Left renal pelvis (tissue), 4 donors: ENCODE data around the gene GCNT2. TPM values are rescaled to one million over a fixed set of nuclear protein-coding genes. Genes with fewer than 3 reads are reported as not detected.
"Not testable (repeated sequence)": the region's sequence is repeated elsewhere in the genome, so short reads cannot be mapped to it uniquely, and the experiment has no call there.

ENCODE experiments used
- DNase-seq, 4 donors: peaks; one replicate each; pipeline ENCODE4 v3.0.0-alpha.2; 2013; ENCODE audit warnings: low read depth in 4 of 4, low spot score in 3 of 4
- polyA plus RNA-seq, 4 donors: library from polyadenylated mRNA; unstranded; fragments of 120-200 nt; gene quantifications; one replicate each; pipeline ENCODE4 v1.2.1, GENCODE V29; 2013; ENCODE audit not compliant: insufficient read length in 4 of 4

GCNT2 gene
- polyA plus RNA-seq, 4 donors: 5.7 to 18.8 (median 16.1) TPM

DNA sequence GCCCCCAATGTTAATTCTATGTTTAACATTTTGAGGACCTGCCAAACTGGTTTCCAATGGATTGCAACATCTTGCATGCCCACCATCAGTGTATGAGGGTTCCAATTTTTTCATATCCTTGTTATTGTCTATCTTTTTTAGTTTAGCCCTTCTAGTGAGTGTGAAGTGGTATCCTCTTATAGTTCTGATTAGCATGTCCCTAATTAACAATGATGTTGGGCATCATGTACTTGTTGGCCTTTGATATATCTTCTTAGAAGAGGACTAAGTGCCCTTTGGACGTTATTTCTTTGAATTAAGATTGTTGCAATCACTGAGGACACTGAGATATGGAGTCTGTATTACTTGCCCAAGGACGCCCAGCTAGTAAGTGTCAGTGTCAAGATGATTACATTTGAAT, 22.3 kb downstream of the GCNT2 start:
- no peak for DNase-seq

DNA sequence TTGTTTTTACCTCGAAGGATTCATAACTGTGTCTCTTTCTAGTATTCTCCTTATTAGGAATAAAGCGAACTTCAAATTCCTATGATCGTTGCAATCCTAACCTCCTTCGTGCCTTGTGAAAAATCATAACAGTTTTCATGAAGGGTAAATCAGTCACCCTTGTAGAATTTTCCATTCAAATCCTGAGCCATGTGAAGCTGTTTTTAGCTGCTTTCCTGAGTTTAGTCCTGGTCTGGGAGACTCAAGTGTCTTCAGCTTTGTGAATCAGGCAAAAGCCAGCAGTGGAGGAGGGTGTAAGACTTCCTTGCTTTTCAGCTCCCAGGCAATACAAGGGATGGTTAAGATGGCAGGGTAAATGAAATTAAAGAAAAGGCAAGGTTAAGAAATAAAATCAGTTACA, 24.3 kb downstream of the GCNT2 start:
- DNase-seq: no peak

DNA sequence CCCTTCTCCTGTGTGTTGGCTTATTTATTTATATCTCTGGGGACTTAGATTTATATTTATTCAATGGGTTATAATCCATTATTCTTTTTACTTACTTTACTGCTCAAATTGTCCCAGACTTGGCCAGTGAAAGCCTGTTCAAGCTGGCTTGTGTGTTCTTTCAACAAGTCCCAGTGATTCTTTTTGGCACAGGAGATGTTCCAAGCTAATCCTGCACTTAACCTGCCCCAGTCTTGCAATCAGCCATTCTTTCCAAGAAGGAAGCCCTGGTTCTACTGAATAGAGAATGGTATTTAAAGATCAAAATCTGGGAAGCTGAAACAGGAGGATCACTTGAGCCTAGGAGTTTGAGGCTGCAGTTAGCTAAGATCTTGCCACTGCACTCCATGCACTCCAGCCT, 26.7 kb downstream of the GCNT2 start:
- DNase-seq: no peak

DNA sequence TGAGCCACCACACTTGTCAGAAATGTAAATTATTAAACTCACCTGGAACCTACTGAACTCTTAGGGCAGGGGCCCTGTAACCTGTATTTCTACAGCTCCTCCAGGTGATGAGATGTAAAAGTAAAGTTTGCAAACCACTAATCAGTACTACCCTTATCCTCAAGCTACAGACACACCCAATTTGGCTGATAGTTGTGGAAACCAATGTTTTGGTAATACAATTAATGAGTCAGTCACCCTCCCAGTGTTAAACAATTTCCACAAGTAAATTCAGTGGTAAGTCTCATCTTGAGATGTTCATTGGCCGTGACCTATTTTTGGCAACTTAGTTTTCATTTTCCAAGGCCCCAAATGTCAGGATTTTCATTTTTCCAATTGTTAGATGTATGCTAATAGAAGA, 29.6 kb downstream of the GCNT2 start:
- DNase-seq: no peak

DNA sequence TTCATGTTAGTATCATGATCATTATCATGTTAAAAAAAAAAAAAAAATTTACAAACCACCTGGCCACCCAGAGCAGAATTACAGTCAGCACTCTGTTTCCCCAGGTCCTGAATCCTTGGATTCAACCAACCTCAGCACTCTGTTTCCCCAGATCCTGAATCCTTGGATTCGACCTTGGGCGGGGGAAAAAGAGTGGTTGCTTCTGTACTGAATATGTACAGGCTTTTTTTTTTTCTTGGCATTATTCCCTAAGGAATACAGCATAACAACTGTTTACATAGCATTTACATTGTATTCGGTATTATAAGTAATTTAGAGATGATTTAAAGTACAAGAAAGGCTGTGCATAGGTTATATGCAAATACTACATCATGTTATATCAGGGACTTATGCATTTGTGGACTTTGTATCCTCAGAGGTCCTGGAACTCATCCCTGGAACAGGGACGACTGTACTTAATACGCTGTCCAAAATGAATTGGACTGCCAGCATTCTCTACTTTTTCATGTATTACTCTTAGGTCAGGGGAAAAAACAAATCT, 31.2 kb downstream of the GCNT2 start:
- no peak for DNase-seq

DNA sequence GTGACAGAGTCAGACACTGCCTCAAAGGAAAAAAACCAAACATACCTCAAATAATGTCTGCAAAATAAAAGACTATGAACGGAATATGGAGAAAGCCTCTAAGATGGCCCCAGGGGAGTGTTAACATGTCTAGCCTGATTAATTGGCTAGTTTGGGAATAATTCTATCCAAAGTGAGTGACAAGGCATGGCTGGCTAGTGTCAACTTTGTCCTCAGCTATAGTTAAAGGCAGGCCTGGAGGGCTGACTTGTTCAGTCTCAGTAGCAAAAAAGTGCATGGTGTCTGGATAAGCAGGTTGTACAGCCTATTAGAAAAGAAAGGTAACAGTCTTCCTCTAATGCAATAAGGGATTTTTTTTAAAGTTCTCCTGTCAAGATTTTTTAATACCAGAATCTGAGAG, 32.7 kb downstream of the GCNT2 start:
- DNase-seq: no peak

DNA sequence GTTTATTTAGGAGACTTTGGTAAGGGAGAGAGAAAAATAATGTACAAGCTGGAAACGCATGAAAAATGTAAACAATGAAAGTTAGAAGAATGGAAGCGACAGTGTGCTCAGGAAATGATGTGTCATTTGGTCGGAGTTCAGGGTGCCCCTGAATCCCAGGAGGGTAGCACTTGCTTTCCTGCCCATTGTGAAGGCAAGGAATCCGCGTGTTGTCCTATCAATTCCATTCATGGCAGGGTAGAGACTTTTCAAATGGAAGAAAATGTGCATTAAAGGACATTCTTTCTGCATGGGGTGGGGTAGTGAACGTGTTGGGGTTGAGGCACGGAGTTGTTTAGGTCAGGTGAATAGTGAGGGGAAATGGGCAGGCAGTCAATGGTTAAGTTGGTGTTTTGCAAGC, 33.7 kb downstream of the GCNT2 start:
- no peak for DNase-seq

DNA sequence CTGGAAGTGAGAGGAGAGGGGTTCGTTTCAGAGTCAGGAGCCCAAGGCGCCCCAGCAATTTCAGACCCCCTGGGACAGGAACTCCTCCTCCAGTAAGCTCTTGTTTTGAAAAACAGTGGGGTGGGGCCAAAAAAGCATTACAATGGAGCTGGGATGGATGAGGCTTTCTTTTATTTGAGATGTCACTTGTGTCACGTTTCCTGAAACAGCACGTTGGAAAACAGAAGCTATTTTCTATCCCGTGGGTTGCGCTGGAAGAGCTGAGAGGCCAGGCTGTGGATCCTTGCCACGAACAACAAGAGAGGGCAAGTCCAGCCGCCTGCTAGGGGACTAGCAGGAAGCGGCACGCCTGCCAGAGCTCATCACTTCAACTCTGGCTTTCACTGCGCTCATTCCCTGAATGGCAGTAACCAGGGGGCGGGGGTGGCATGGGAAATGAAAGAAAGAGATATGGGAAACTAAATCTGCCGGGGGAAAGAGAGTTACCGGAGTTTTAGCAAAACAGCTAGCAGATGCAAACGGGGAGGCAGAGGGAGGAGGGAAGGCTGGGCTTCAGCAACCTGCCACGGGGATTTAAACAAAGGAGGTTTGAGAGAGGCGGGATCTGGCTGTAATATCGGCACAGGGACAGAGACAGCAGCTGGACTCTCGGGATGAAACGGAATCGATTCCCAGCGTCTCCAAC, 34.6 kb downstream of the GCNT2 start:
- DNase-seq: no peak

DNA sequence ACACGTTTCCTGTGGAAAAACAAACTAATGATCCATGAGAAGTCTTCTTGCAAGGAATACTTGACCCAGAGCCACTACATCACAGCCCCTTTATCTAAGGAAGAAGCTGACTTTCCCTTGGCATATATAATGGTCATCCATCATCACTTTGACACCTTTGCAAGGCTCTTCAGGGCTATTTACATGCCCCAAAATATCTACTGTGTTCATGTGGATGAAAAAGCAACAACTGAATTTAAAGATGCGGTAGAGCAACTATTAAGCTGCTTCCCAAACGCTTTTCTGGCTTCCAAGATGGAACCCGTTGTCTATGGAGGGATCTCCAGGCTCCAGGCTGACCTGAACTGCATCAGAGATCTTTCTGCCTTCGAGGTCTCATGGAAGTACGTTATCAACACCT, 35.4 kb downstream of the GCNT2 start:
- no peak for DNase-seq

DNA sequence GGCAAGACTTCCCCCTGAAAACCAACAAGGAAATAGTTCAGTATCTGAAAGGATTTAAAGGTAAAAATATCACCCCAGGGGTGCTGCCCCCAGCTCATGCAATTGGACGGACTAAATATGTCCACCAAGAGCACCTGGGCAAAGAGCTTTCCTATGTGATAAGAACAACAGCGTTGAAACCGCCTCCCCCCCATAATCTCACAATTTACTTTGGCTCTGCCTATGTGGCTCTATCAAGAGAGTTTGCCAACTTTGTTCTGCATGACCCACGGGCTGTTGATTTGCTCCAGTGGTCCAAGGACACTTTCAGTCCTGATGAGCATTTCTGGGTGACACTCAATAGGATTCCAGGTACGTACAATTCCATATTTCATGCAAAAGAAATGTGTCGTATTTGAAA, 35.8 kb downstream of the GCNT2 start:
- DNase-seq: no peak

DNA sequence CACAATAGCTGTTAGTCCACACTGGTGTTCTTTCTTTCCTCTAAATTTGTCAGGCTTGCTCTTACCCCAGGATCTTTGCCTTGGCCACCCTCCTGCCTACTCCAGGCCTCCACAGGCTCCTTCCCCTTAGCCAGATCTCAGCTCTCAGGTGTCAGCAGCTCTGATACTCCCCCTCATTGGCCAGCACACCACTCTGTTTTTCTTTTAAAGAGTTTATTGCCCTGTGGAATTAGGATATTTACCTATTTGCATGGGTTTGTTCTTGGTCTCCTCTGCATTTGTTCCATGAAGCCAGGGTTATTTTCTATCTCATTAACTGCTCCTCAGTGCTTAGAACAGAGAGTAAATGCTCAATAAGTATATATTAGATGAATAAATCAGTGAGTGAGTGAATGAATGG, 36.8 kb downstream of the GCNT2 start:
- DNase-seq: no peak

DNA sequence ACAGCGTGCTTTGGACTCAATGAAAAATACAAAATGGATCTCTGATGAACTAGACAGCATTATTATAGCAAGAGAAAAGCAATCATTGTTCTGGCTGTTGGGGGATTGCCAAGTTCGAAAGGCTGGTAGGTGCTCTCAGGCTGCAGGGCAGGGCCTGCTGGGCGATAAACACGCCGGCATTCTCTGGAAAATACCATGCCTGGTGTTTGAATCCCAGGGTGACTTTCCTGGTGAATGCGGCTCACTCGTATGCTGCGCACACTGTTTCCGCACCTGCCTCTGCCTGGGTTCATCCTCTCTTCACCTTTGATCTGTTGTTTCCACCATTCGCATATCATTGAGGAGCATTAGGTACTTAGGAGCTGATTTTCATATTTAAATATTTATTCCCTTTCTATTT, 37.4 kb downstream of the GCNT2 start:
- no peak for DNase-seq

DNA sequence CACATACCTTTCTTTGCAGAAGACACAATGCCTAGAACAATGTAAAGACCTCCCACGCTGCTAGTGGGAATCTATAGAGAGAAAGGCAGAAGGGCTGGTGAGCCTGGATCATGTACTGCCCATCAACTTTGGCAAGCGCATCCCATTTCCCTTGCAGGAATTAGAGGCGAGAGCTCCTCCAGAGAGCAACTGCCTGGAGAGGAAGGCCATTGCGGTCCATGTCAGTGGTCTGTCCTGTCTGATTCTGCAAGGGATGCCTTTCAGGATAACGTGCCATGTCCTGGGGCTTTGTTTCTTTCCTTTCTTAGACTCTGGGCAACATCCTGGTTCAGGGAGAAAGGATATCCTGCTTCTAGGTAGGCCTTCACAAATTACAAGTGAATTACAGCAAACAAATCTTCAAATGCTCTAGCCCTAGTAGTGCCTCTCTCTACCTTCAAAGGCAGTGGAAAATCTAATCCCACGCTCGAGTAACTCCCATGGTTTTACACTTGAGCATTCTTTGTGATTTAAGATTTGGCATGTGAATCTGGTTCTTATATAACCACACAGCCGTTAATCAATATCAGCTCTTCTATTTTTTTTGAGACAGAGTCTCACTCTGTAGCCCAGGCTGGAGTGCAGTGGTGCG, 38.5 kb downstream of the GCNT2 start:
- DNase-seq: peak in 2 of 4 donors; percentile 48 to 77

DNA sequence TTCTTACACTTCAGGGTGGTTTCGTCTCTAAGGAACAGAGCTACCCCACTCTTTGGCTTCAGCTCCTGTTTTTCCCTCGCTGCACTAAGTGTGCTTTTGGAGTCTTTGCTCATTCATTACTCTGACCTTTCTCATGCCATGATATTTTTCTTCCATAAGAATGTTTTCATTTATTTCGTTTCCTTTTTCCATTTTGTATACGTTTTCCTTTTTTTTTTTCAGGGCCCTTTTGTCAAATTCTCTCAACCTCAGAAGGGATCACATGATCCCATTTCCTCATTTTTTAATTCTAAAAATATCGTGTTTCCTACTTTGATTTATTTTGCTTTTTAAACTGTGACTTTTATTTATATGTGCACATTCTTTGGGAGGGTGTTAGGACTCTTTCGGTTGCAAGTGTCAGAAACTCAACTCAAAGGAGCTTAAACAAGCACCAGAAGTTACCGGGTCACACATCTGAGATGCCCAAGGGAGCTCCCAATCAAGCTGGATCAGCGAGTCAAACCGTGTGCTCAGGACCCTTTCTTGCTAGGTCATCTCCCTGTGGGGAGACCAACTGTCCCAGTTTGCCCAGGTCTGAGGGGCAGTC, 40.6 kb downstream of the GCNT2 start:
- no peak for DNase-seq

DNA sequence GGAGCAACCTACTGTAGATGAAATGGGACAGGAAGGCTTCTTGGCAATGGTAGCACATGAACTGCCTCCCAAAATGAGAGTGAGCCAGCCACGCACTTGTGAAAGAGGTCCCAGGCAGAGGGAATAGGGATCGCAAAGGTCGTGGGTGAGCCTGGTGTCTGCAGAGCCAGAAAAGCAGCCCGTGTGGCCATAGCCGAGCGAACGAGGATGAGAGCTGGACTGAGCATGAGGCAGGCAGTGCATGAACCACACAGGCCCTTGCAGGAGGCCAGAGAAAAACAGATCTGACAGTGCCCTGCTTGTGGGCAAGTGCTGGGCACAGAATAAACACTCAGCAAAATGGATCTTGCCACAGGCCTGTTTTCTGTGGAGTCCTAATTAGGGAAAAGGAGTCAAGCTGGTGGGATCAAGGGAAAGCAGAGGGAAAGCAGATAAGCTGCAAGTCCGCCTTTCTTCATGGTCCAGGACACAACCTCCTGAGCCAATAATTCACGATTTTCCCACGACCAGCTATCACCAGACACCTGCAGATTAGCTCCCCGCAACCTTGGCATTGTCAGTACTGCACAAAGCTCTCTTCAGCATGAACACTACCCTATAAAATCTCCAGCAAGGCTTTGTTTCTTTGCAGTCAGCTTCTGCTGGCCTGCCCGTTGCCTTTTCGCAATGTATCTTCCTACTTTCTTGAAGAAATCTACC, 44.0 kb downstream of the GCNT2 start:
- DNase-seq: no peak

DNA sequence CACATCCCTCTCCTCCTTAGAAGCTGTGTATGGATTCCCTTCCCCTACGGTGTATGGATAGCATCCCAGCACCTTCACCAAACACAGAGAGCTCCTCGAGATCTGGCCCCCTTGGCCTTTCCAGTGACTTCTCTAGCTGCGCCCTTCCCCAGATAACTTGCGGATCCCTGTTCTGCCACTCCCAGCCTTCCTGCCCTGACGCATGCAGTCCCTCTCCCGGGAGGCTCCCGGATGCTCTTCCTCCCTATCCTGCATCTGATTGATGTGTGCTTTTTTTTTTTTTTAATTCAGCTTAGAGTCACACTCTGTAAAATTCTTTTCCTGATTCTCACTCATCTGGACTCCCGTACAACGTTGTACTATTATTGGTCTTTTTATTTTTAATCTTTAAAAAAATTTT, 44.8 kb downstream of the GCNT2 start:
- no peak for DNase-seq

DNA sequence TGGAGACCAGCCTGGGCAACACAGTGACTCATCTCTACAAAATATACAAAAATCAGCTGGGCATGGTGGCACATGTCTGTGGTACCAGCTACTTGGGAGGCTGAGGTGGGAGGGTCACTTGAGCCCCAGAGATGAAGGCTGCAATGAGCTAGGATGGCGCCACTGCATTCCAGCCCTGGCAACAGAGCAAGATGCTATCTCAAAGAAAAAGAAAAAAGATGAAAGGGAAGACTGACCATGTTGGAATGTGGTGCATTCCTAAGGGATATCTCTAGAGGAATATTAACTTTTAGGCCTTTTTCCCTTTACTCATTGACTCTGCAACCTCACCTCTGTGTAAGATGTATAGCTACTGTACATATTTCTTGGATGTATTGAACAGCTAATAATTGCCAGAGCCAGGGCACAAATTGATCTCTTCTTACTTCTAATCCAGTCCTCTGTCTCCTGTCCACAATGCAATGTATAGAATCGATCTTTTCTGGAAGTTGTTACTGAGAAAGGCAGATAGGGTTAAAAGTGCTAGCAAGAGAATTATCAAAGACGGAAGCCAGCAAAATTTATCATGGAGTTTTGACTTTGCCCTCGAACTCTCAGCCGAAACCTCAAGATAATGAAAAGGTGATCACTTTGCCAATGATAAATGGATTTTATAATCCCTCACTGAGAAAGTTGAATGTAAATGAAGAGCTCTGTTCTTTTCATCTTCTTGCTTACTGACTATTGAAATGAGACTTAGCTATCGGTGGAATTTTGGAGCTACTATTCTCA, 46.3 kb downstream of the GCNT2 start:
- no peak for DNase-seq

DNA sequence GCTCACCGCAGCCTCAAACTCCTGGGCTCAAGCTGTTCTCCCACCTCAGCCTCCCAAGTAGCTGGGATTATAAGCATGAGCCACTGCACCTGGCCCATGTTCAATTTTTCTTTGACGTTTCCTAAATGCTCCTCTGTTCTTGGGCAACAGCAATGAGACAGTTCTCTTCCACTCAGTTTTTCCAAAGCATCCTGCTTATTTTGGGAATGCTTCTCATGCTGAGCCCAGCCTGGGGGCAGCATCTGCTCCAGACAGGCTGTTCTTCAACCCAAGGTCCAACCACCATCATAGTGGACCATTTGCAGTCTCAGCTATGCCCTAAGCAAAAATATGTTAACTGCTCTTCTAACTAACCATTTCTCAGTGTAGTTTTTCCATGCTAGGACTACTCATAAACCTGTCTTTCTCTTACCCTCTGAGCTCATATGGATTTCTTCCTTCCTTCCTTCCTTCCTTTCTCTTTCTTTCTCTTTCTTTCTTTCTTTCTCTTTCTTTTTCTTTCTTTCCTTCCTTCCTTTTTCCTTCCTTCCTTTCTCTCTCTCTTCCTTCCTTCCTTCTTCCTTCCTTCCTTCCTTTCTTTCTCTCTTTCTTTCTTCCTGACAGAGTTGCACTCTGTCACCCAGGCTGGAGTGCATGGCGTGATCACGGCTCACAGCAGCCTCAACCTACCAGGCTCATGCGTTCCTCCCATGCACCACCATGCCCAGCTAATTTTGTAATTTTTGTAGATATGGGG, 48.4 kb downstream of the GCNT2 start:
- DNase-seq: no peak

DNA sequence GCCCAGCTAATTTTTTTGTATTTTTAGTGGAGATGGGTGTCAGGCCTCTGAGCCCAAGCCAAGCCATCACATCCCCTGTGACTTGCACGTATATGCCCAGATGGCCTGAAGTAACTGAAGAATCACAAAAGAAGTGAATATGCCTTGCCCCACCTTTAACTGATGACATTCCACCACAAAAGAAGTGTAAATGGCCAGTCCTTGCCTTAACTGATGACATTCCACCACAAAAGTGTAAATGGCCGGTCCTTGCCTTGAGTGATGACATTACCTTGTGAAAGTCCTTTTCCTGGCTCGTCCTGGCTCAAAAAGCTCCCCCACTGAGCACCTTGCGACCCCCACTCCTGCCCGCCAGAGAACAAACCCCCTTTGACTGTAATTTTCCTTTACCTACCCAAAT, 54.4 kb downstream of the GCNT2 start:
- not testable (repeated sequence) for DNase-seq

DNA sequence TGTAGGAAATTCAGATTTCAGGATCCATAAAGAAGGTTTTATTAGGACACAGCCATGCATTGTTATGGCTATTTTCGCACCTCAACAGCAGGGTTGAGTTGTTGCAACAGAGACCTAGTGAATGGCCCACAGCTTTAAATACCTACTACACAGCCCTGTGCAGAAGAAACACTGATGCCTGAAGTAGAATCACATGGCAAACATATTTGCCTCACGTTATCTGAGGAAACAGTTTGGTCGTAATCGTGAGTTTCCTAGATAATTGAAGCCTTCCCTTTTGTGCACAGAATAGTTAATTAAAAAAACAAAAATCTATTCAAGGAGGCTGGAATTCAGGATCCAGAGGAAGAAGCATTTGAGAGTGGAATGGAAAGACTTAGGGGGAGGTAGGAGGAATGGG, 55.1 kb downstream of the GCNT2 start:
- no peak for DNase-seq
